ENCODE data around the gene PCED1B. TPM values are rescaled to one million over a fixed set of nuclear protein-coding genes. Genes with fewer than 3 reads are reported as not detected.

PCED1B gene
- total RNA-seq, 1 experiment from 2014 or later: 3.3 TPM

DNA sequence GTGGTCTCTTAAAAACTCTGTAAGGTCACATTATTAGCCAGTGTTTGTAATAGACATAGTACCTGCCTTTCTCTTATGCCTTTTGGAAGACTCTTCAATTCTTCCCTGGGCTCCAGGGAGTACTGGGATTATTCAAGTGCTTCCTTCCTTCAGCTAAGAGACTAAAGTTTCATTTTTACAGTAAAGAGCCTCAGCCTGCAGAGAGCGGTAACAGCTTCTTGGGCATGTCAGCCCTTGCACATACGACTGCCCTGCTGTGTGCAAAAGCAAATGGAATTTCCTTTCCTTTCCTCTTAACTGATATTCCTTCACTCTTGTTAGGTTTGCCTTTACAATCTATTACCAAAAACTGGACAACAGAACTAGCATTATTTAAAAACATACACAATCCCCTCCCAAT lies 33.3 kb downstream of the PCED1B start:
- Histone ChIP-seq H3K14ac (ENCODE audit: insufficient read depth, low read length) (no peak overlapping the region), H4K91ac (ENCODE audit: insufficient read length, low read depth, low read length) (no peak overlapping the region), H4K5ac (ENCODE audit: insufficient read length, low read depth, low read length) (no peak overlapping the region), H3K4me2 (ENCODE audit: insufficient read depth, insufficient read length, low read length) (no peak overlapping the region), H2BK120ac (ENCODE audit: low read depth, low read length, poor library complexity, severe bottlenecking) (no peak overlapping the region), H3K23ac (ENCODE audit: insufficient read length, low read depth, low read length) (no peak overlapping the region), H2BK5ac (ENCODE audit: insufficient read length, low read length) (no peak overlapping the region), H3K27ac (ENCODE audit: insufficient read length, low read depth, low read length) (no peak overlapping the region), H3K23me2 (ENCODE audit: insufficient read length, low read depth, low read length, poor library complexity, severe bottlenecking) (no peaks in the 10 kb centered on the region), H3K9me3 (ENCODE audit: control insufficient read depth, low read depth, low read length) (no peaks in the 10 kb centered on the region), H3T11ph (ENCODE audit: low read length) (no peak overlapping the region), H4K20me1 (ENCODE audit: control insufficient read depth, insufficient read depth, insufficient read length) (no peaks in the 10 kb centered on the region), H4K8ac (replicated peaks; ENCODE audit: insufficient read length, low read depth, low read length) (no peak overlapping the region), H3K79me2 (ENCODE audit: insufficient read depth, low read length) (no peaks in the 10 kb centered on the region), H3K27me3 (ENCODE audit: insufficient read depth, low read length) (no peaks in the 10 kb centered on the region), H2BK20ac (ENCODE audit: low read depth, low read length, poor library complexity, severe bottlenecking) (no peak overlapping the region), H2BK12ac (ENCODE audit: insufficient read length, low read depth, low read length) (no peak overlapping the region), H3K4me1 (ENCODE audit: insufficient read depth, low read length) (no peaks in the 10 kb centered on the region), H3K56ac (ENCODE audit: insufficient read length, low read depth, low read length) (no peak overlapping the region), H3K4ac (ENCODE audit: low read depth, low read length) (no peak overlapping the region), H3K79me1 (ENCODE audit: insufficient read depth, low read depth, low read length, poor library complexity, severe bottlenecking) (no peaks in the 10 kb centered on the region), H2AK5ac (ENCODE audit: insufficient read length, low read length) (no peak overlapping the region), H2BK15ac (ENCODE audit: low read depth, low read length) (no peak overlapping the region), H2AFZ (ENCODE audit: low read length) (no peak overlapping the region), H3K9ac (ENCODE audit: extremely low read depth, insufficient read length, low read length) (no peak overlapping the region), H3K18ac (ENCODE audit: insufficient read length, low read depth, low read length) (no peak overlapping the region)
- no peak for DNase-seq
- Mint-ChIP-seq H3K36me3 (ENCODE audit: insufficient read depth in 1 of 3, low read depth in 3 of 3) (no peaks in the 10 kb centered on the region), H3K9me3 (peaks cover 0 to 2% of the 10 kb centered on the region in 2 experiments; a peak in 1 of 5 replicates), H3K27ac (no peak overlapping the region), H3K4me3 (no peak overlapping the region), H3K4me1 (no peaks in the 10 kb centered on the region), H3K27me3 (ENCODE audit: low read depth) (no peaks in the 10 kb centered on the region)
- no CpG with 5 or more reads among the region's 2 CpGs for WGBS (ENCODE audit: extremely low coverage, insufficient read length, low lambda C conversion rate)
- TF ChIP-seq CTCF (conservative IDR thresholded peaks at IDR 0.05): no peak
